ENCODE measurements around the gene RETREG1.
"Not testable (repeated sequence)": the region's sequence is repeated elsewhere in the genome, so short reads cannot be mapped to it uniquely, and the experiment has no call there.

DNA sequence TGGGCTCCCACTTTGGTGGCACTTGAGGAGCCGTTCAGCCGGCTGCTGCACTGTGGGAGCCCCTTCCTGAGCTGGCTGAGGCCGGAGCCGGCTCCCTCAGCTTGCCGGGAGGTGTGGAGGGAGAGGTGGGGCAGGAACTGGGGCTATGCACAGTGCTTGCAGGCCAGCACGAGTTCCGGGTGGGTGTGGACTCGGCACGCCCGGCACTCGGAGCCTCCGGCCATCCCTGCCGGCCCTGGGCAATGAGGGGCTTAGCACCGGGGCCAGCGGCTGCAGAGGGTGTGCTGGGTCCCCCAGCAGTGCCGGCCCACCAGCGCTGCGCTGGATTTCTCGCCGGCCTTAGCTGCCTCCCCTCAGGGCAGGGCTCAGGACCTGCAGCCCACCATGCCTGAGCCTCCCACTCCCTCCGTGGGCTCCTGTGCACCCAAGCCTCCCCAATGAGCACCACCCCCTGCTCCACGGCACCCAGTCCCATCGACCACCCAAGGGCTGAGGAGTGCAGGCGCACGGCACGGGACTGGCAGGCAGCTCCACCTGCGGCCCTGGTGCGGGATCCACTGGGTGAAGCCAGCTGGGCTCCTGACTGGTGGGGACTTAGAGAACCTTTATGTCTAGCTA lies 180.6 kb downstream of the RETREG1 start:
- TF ChIP-seq, protein P1, sequence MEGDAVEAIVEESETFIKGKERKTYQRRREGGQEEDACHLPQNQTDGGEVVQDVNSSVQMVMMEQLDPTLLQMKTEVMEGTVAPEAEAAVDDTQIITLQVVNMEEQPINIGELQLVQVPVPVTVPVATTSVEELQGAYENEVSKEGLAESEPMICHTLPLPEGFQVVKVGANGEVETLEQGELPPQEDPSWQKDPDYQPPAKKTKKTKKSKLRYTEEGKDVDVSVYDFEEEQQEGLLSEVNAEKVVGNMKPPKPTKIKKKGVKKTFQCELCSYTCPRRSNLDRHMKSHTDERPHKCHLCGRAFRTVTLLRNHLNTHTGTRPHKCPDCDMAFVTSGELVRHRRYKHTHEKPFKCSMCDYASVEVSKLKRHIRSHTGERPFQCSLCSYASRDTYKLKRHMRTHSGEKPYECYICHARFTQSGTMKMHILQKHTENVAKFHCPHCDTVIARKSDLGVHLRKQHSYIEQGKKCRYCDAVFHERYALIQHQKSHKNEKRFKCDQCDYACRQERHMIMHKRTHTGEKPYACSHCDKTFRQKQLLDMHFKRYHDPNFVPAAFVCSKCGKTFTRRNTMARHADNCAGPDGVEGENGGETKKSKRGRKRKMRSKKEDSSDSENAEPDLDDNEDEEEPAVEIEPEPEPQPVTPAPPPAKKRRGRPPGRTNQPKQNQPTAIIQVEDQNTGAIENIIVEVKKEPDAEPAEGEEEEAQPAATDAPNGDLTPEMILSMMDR (IDR thresholded peaks at IDR 0.05; ENCODE audit: low read length) = not testable (repeated sequence)
- not testable (repeated sequence) for TF ChIP-seq EZH2phosphoT487 (IDR thresholded peaks at IDR 0.05; ENCODE audit: low read length)
